GM12864 (cell line): Measurements from ENCODE around the gene RBM18.
A peak's percentile ranks its signal among the peaks of the same experiment; 100 is the strongest.

Source experiments
- DNase-seq: peaks from one replicate; pipeline ENCODE4 v3.0.0-alpha.2; 2011; ENCODE audit warnings: low read depth
- H3K4me3 ChIP-seq: 2 replicates; pipeline ENCODE4 v1.5.1; 2011; ENCODE audit warnings: mild to moderate bottlenecking, low read depth, low read length, control low read depth
- TF ChIP-seq, protein P1 (sequence below): IDR thresholded peaks from 2 replicates; pipeline ENCODE4 v1.5.1; 2011; ENCODE audit warnings: low read depth, mild to moderate bottlenecking, moderate library complexity, low read length, control low read depth, inconsistent platforms; ENCODE audit errors: missing control alignments

Gene RBM18, protein sequence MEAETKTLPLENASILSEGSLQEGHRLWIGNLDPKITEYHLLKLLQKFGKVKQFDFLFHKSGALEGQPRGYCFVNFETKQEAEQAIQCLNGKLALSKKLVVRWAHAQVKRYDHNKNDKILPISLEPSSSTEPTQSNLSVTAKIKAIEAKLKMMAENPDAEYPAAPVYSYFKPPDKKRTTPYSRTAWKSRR

DNA sequence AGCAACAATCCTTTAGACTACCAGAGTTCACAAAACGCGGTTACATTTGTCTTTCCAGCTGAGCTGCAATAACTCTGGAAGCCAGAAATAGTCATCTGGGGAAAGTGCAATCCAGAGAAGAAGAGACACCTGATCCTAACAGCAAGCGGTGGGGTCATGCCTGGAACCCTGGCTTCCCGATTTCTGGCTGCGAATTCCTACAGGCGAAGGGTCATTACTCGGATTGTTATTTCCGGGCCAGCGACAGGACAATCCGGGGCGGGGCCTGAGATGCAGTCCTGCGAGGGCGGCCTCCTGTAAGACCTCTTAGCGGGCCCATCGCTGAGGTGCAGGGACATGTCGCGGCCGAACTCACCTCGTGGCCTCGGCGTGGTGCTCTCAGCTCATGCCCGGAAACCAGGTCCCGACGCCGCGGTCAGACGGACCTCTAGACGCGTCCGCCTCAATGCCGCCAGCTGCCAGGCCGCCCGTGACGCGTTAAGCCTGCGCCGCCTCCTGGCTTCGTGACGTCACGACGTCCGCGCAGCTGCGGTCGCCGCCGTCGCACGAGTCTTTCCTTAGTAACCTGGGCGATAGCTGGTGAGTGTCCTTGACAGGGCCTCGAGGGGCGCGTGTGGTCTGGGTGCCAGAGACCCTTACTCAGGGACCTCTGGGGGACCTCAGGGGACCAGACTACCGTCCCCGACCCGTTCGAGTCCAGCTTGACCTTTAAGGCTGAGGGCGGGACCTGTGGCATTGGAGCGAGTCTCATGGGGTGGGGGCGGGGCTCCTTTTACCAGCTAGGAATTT lies at the start of gene RBM18, which contains the start of gene MRRF:
RBM18 (minus strand) TSS at position 481 of the 789 bp plus-strand sequence. CDS start 3,348 bp downstream, outside the sequence.
MRRF (plus strand) TSS at position 523 of the 789 bp plus-strand sequence. CDS start 6,010 bp downstream, outside the sequence.
- TF ChIP-seq, protein P1, sequence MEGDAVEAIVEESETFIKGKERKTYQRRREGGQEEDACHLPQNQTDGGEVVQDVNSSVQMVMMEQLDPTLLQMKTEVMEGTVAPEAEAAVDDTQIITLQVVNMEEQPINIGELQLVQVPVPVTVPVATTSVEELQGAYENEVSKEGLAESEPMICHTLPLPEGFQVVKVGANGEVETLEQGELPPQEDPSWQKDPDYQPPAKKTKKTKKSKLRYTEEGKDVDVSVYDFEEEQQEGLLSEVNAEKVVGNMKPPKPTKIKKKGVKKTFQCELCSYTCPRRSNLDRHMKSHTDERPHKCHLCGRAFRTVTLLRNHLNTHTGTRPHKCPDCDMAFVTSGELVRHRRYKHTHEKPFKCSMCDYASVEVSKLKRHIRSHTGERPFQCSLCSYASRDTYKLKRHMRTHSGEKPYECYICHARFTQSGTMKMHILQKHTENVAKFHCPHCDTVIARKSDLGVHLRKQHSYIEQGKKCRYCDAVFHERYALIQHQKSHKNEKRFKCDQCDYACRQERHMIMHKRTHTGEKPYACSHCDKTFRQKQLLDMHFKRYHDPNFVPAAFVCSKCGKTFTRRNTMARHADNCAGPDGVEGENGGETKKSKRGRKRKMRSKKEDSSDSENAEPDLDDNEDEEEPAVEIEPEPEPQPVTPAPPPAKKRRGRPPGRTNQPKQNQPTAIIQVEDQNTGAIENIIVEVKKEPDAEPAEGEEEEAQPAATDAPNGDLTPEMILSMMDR: no peak
- peak; percentile 64 for DNase-seq
- H3K4me3 ChIP-seq: peak within 1 kb of the TSS; percentile 70

DNA sequence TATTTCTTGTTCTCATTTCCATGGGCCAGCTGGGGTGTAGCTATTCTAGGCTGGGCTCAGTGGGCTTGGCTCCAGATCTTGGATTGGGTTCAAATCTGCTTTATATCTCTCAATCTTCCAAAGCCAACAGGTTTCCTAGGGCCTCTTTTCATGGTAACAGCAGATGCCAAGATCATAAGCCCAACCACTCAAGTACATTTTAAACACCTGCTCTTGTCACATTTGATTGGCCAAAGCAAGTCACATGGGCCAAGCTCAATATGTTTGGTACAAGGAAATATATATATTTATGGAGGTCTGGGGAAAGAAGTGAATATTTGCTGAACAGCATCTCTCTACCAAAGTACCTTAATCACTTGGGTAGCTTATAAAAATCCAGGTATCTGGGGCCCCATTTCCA lies 49.5 kb upstream of the RBM18 start:
- no peak for DNase-seq
- TF ChIP-seq, protein P1: no peak
- no peak overlapping the region for H3K4me3 ChIP-seq

DNA sequence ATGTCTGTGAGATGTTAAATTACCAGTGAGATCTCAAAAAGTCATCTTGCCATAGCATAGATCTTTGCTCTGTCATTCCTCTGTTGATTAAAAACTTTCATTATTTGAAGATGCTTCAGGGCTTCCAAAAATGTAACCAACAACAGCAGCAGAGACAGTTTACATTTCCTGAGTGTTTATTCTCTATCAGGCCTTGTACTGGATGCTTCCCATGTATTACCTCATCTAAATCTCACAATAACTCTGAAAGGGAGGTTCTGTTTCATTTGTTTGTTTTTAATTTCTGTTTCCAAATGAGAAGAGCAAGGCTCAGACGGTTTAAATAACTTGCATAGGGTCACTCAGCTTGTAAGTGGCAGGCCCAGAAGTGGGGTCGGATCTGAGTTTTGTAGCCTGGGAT lies 45.2 kb upstream of the RBM18 start:
- TF ChIP-seq, protein P1: no peak
- H3K4me3 ChIP-seq: no peak overlapping the region
- DNase-seq: no peak

DNA sequence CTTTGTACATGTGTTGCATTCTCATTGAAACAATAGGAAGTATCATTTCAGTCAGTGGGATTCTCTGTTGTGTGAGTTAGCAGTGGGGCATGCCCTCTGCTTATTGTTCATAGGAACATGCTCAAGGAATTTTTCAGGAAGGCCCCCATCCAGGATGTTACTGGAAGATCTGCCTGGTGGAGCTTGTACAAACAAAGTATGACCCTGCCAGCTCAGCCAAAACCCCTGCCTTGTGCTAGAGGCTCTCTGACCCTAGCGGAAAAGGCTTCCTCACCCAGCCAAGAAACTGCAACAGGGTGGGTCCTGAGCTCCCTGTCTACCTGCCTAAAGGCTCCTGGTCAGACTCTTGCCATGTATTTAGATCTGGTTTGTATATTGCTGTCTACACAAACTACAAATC lies 43.3 kb upstream of the RBM18 start:
- TF ChIP-seq, protein P1: no peak
- no peak for DNase-seq
- H3K4me3 ChIP-seq: no peak overlapping the region

DNA sequence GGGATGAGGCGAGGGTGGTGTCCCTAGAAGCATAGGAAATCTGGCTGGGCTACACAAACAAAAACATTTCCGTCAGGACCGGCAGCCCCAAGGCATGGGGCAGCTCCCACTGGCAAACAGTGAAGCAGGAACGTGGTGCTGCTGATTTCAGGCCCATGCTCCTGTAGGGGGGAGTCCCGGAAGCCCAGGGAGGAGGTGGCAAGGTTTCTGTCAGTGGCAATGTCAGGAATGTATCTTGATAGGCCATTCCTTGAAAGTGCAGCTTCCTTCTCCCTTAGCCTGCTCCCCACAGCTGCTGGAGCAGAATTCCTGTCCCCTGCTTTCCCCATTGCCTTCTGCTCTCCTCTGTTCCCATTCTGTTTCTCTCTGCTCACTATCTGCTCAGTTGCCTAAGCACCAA lies 42.4 kb upstream of the RBM18 start:
- DNase-seq: no peak
- H3K4me3 ChIP-seq: no peak overlapping the region
- TF ChIP-seq, protein P1: no peak

DNA sequence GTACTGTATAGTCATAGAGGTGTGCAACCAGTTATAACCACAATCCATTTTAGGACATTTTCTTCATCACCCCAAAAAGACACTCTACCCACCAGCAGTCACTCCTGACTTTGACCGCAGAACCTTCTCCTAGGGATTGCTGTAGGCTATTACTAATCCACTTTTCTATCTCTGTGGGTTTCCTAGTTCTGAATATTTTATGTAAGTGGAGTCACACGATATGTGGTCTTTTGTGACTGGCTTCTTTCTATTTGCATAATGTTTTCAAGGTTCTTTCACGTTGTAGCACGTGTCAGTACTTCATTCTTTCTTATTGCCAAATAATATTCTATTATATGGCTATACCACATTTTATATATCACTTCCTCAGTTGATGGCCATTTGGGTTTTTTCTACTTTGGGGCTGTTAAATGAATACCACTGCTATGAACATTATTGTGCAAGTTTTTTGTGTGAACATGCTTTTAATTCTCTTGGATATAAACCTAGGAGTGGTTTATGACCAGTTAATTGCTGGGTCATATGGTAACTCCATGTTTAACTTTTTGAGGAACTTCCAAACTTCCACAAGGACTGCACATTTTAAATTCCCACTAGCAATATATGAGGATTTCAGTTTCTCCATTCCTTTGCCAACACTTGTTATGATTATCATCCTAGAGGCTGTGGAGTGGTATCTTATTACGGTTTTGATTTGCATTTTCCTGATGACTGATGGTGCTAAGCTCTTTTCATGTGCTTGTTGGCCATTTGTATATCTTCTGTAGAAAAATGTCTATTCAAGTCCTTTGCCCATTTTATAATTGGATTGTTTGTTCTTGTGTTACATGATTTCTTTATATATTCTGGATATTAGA lies 37.8 kb upstream of the RBM18 start:
- no peak overlapping the region for H3K4me3 ChIP-seq
- TF ChIP-seq, protein P1: no peak
- DNase-seq: no peak
